HG02884 (cell line): Measurements from ENCODE around the gene MIF4GD.
"Not testable (repeated sequence)": the region's sequence is repeated elsewhere in the genome, so short reads cannot be mapped to it uniquely, and the experiment has no call there.

Source experiments
- ATAC-seq: cut with Tn5 transposase; IDR thresholded peaks from one replicate; pipeline ENCODE4 v1.9.1; 2021; ENCODE audit warnings: mild to moderate bottlenecking, moderate library complexity; ENCODE audit not compliant: unreplicated experiment

The MIF4GD gene

GRCh38 chr17:75261336-75262111 is 9.5 kb downstream of the MIF4GD start, which contains the start of the genes GGA3 and MRPS7:
GGA3 (minus strand) TSS chr17:75261606; CDS start chr17:75261587, 19 bp downstream.
MRPS7 (plus strand) TSS chr17:75261879; CDS start chr17:75261901, 22 bp downstream.
- ATAC-seq: peak; percentile 85

DNA sequence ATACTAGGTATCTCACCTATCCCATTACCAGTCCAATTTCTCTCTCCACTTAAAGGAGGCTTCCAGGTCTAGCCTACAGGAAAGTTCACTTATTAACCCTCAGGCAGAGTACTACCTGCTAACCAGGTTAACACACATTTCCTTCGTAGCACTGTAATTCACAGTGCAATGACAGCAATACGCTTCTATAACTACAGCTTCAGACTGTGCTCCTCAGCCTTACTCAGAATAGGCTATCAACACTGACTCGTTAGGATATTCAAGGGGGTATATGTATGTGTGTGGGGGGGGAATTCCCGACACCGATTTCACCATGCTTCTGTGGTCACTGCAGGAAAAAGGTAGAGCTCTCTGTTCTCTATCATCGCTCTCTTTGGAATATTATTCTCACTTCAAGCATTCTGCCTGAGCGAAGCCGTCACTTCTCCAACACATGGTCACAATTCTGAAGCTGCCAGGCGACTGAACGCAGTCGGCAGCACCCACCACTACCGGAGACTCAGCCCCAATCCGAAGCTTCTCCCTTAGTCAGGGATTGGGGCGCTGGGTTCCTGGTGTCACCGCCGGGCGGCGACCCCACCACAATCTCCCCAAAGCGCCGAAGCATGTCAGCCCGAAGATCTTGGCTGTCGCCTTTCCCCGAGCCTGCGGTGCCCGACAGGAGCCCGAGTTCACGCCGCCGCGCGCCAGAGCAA is 10.2 kb downstream of the MIF4GD start:
- ATAC-seq: peak; percentile 13

- ATAC-seq: not testable (repeated sequence)
Observed at GRCh38 chr17:75257228-75257627, 13.8 kb downstream of the MIF4GD start.

DNA sequence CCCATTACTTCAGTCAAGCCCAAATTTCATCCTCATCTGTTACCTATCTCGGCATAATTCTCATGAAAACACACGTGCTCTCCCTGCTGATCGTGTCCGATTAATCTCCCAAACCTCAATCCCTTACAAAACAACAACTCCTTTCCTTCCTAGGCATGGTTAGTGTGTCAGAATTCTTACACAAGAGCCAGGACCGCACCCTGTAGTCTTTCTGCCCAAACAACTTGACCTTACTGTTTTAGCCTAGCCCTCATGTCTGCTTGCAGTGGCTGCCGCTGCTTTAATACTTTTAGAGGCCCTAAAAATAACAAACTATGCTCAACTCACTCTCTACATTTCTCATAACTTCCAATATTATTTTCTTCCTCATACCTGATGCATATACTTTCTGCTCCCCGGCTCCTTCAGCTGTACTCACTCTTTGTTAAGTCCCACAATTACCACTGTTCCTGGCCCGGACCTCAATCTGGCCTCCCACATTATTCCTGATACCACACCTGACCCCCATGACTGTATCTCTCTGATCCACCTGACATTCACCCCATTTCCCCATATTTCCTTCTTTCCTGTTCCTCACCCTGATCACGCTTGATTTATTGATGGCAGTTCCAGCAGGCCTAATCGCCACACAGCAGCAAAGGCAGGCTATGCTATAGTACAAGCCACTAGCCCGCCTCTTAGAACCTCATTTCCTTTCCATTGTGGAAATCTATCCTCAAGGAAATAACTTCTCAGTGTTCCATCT is 14.9 kb downstream of the MIF4GD start:
- not testable (repeated sequence) for ATAC-seq

- no peak for ATAC-seq
Observed at GRCh38 chr17:75252039-75252816, 18.8 kb downstream of the MIF4GD start.

GRCh38 chr17:75250009-75250471 is 21.0 kb downstream of the MIF4GD start:
- peak; percentile 81 for ATAC-seq

GRCh38 chr17:75249564-75249963 is 21.5 kb downstream of the MIF4GD start:
- peak; percentile 14 for ATAC-seq

- no peak for ATAC-seq
Observed at GRCh38 chr17:75246404-75246803, 24.6 kb downstream of the MIF4GD start.

DNA sequence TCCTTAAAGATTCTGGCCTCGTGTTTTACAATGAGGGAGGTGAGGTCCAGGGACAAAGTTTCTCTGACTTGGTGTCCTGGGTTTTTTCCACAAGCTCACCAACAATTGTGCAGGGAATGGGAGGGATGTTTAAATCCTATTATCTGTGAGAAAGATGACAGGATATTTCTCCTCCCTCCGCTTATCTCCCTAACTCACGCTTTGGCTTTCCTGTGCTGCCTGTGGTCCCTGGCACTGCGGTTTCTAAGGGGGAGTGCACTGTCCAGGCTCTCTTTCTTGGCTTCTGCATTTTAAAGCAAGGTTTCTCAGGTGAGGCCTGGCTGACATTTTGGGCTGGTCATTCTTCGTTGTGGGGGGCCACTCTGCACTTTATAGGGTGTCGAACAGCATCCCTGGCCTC is 26.0 kb downstream of the MIF4GD start:
- no peak for ATAC-seq

DNA sequence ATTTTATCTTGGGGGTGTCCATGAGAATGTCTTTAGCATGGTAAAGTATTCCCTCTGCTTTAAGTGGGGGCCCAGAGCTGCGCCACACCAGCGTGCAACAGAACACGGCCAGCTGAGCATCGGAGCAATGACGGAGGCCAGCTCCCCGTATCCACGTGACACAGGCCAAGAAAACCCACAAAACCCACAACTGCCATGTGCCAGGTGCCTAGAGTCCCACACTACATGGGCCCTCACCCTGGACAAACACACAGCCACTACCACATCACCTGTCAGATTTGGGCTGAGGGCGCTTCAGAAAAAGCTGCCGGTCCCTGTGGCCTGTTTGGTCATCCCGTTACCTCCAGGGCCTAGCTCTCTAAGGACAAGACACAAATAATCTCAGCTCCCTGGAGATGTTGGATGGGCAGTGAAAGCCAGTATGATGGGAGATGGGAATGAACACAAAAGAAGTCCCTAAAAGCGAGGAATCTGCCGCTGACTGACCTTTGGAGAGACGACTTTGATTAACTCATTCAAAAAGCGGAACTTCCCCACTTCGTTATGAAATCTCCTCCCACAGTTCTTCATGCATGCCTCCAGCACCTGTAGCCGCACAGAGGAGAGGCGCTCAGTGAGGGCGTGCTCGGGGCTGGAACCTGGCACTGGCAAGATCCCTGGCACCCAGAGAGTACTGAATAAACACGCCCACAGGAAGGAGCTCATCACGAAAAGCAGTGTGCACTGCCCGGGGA is 26.7 kb downstream of the MIF4GD start:
- no peak for ATAC-seq

- ATAC-seq: no peak
Observed at GRCh38 chr17:75242461-75243042, 28.5 kb downstream of the MIF4GD start.

DNA sequence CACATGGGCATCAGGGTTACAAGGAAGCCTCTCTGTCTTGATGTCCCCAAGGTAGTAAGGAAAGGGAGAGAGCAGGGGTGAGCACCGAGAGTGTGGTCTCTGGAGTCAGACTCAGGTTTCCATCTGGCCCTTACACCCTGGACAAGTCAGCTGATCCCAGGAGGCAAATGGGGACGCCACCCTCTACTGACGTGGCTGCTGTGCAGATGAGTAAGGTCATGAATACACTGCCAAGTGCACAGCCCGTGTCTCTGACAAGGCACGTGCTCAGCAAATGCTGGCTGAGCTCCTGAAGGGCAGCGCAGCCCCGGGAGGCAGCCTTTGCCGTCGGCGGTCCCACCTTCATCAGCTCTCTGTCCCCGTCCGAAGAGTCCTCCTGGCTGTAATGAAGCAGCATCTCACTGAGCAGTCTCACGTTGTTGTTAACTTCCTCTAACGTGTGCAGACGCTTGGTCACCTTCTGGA is 29.0 kb downstream of the MIF4GD start:
- ATAC-seq: no peak

- ATAC-seq: no peak
Observed at GRCh38 chr17:75241502-75241901, 29.5 kb downstream of the MIF4GD start.

- ATAC-seq: no peak
Observed at GRCh38 chr17:75241143-75241430, 29.9 kb downstream of the MIF4GD start.

DNA sequence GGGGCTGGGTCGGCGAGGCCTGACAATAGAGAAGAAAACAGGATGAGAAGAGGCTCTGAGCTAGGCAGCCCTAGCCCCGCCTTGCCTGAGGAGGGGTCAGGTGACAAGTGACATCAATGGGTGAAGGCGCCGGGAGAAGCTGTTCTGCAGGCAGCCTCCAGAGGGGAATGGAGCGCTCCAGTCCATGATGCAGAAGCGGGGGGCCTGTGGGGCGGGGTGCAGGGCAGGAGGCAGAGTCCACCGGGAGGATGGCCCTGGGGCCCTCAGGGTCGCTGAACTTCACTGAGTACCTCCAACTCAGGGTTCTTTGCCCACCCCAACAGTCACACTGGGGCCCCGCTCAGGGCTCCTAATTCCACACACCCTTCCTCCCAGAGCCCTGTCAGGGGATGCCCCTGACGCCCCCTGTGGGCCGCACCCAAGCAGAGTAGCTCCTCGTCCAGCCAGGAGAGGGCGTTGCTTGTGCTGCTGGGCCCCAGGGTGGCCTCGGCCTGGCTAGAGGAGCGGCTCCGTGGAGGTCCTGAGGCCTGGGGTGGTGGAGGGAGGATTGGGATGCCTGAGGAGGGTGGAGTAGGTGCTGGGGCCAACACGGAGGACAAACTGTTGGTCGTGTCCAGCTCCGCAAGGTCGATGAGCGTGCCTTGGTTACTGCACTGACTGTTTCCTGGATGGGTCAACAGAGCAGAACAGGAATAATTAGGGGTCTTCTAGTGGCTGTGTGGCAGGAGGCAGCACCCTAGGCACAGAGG is 30.5 kb downstream of the MIF4GD start:
- no peak for ATAC-seq

- no peak for ATAC-seq
Observed at GRCh38 chr17:75239778-75240393, 31.1 kb downstream of the MIF4GD start.

GRCh38 chr17:75239214-75239613 is 31.8 kb downstream of the MIF4GD start:
- no peak for ATAC-seq

DNA sequence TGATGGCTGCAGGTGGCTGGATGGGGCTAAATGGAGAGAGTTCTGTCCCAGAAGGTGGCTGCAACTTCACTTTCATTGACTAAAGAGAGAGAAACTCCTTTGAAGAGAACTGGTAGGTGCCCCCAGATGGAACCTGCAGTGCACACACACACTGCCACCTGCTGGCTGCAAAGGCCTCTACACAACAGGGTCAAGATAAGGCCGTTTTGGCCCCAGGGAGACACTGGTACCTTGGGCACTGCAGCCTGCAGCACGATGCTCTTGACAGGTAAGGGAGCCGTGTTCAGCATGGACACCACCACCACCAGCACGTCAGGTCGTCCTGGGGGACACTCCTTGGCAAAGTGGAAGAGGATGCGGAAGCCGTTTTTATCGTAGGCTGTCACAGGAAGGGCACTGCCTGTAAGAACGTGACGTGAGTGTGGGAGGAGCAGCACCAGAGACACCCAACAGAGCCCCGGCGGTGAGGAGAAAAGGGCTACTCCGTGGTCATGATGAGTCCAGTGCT is 32.3 kb downstream of the MIF4GD start:
- ATAC-seq: no peak
